Left colon (tissue), 2 donors: ENCODE results near the gene H19. TPM values are rescaled to one million over a fixed set of nuclear protein-coding genes. Genes with fewer than 3 reads are reported as not detected.

Experiments
- ATAC-seq: fragments of 200-7000 bp; cut with Tn5 transposase; one replicate; pipeline ENCODE4 v1.9.1; 2020; ENCODE audit warnings: mild to moderate bottlenecking, moderate library complexity
- DNase-seq, 2 donors: peaks; one replicate each; pipeline ENCODE4 v3.0.0-alpha.2; 2020
- intact Hi-C, 2 donors: fragments of 100-400 bp; cut with DNase I in 1 of 2; cut with micrococcal nuclease in 1 of 2; formaldehyde crosslinking; loops; one replicate each; pipeline versions ENCODE4 v1.11.2 to v1.14.0; 2022; cut with DNase I, micrococcal nuclease
- long read RNA-seq: library from polyadenylated mRNA; unstranded; transcript quantifications from one replicate; pipeline ENCODE4 v2.0.0, GENCODE V29; 2021
- total RNA-seq, 2 donors: library from RNA; stranded (reverse); fragmentation: NEBNext Ultra II Directional; extraction: Animal tissue kit (Norgen Biotek cat#: 25700); gene quantifications; one replicate each; pipeline ENCODE4 v1.2.1, GENCODE V29; 2021
- donor health status: DM: no; HTN: no; CAD: no.
- donor health status: DM: yes; HTN: yes; CAD: no.

H19 gene
- 10 to 100 TPM in 1 of 2 donors, 1 to 10 TPM in 1; 7.4 to 14.2 TPM for total RNA-seq
- long read RNA-seq = 0 reads

GRCh38 chr11:1997755-1998154 is at the start of gene H19:
Gene H19 (minus strand): TSS chr11:1997842.
- no peak for DNase-seq
- ATAC-seq = no peak
- intact Hi-C loops = no loop called here

GRCh38 chr11:2041963-2042362 is 44.3 kb upstream of the H19 start:
- intact Hi-C loops = no loop called here
- no peak for ATAC-seq
- no peak for DNase-seq

GRCh38 chr11:2041153-2041552 is 43.5 kb upstream of the H19 start:
- DNase-seq (no peak), ATAC-seq (no peak)

GRCh38 chr11:2039198-2039759 is 41.6 kb upstream of the H19 start:
- intact Hi-C loops = no loop called here
- DNase-seq (no peak), ATAC-seq (no peak)

More at GRCh38 chr11:2041153-2041552, 43.5 kb upstream of the H19 start:
- intact Hi-C loops = no loop called here

- ATAC-seq (peak; percentile 50), DNase-seq (no peak)
- intact Hi-C loops = no loop called here
Observed at GRCh38 chr11:2036863-2037486, 39.3 kb upstream of the H19 start.

GRCh38 chr11:2035382-2035781 is 37.7 kb upstream of the H19 start:
- DNase-seq (no peak), ATAC-seq (no peak)
- intact Hi-C loops = no loop called here

- no peak for DNase-seq
- intact Hi-C loops = no loop called here
- ATAC-seq = no peak
Observed at GRCh38 chr11:2031058-2031457, 33.4 kb upstream of the H19 start.

- ATAC-seq = no peak
- no peak for DNase-seq
- intact Hi-C loops = no loop called here
Observed at GRCh38 chr11:2027708-2028107, 30.1 kb upstream of the H19 start.

GRCh38 chr11:2015025-2015424 is 17.4 kb upstream of the H19 start:
- intact Hi-C loops = no loop called here
- ATAC-seq (no peak), DNase-seq (no peak)

- DNase-seq = no peak
- intact Hi-C loops = no loop called here
- no peak for ATAC-seq
Observed at GRCh38 chr11:2012440-2012839, 14.8 kb upstream of the H19 start.

GRCh38 chr11:2004466-2004865 is 6.8 kb upstream of the H19 start:
- DNase-seq (no peak), ATAC-seq (no peak)
- intact Hi-C loops = no loop called here

- intact Hi-C loops = no loop called here
- ATAC-seq = peak; percentile 69
- DNase-seq = no peak
Observed at GRCh38 chr11:2002807-2003206, 5.2 kb upstream of the H19 start.

- intact Hi-C loops = no loop called here
- ATAC-seq (peak; percentile 67), DNase-seq (no peak)
Observed at GRCh38 chr11:2002042-2002776, 4.6 kb upstream of the H19 start.

GRCh38 chr11:1998861-1999260 is 1.2 kb upstream of the H19 start:
- ATAC-seq (peak; percentile 45), DNase-seq (no peak)
- intact Hi-C loops = no loop called here

GRCh38 chr11:1998290-1998689 is 648 bp upstream of the H19 start:
- intact Hi-C loops = no loop called here
- ATAC-seq (peak; percentile 46), DNase-seq (no peak)

GRCh38 chr11:1994121-1994520 is 3.5 kb downstream of the H19 start:
- ATAC-seq (no peak), DNase-seq (no peak)
- intact Hi-C loops = no loop called here

GRCh38 chr11:1992111-1992510 is 5.5 kb downstream of the H19 start:
- no peak for DNase-seq
- ATAC-seq = no peak
- intact Hi-C loops = no loop called here

GRCh38 chr11:1990872-1991578 is 6.6 kb downstream of the H19 start:
- DNase-seq (no peak), ATAC-seq (no peak)
- intact Hi-C loops = no loop called here

GRCh38 chr11:1989953-1990352 is 7.7 kb downstream of the H19 start:
- intact Hi-C loops = no loop called here
- ATAC-seq = no peak
- no peak for DNase-seq
